ENCODE measurements around the gene CORO1C. TPM values are rescaled to one million over a fixed set of nuclear protein-coding genes. Genes with fewer than 3 reads are reported as not detected.

The CORO1C gene
- total RNA-seq, 1 experiment from 2014 or later: 52.2 TPM

- H3K36me3 ChIP-seq (replicated peaks; ENCODE audit: control insufficient read depth, insufficient read depth, low read length): no peaks in the 10 kb centered on the region
- no peak overlapping the region for H3K4me3 ChIP-seq (ENCODE audit: insufficient read depth, low read depth, low read length)
- no peak for DNase-seq
- no peaks in the 10 kb centered on the region; the same call in 1 of the 2 replicates for H3K27me3 ChIP-seq (ENCODE audit: control insufficient read depth, insufficient read depth, low read length)
These were observed 123.2 kb downstream of the CORO1C start for GRCh38 chr12:108607981-108608600.

- Histone ChIP-seq H3K36me3 (replicated peaks; ENCODE audit: control insufficient read depth, insufficient read depth, low read length) (no peaks in the 10 kb centered on the region), H3K27me3 (ENCODE audit: control insufficient read depth, insufficient read depth, low read length) (no peaks in the 10 kb centered on the region; the same call in 1 of the 2 replicates), H3K4me3 (ENCODE audit: insufficient read depth, low read depth, low read length) (no peak overlapping the region)
- DNase-seq: no peak
These were observed 124.8 kb downstream of the CORO1C start for GRCh38 chr12:108606492-108606891.

GRCh38 chr12:108605690-108606406 lies 125.5 kb downstream of the CORO1C start:
- no peaks in the 10 kb centered on the region for H3K36me3 ChIP-seq (replicated peaks; ENCODE audit: control insufficient read depth, insufficient read depth, low read length)
- DNase-seq: no peak
- no peak overlapping the region for H3K4me3 ChIP-seq (ENCODE audit: insufficient read depth, low read depth, low read length)
- no peaks in the 10 kb centered on the region; the same call in 1 of the 2 replicates for H3K27me3 ChIP-seq (ENCODE audit: control insufficient read depth, insufficient read depth, low read length)

GRCh38 chr12:108605000-108605689 lies 126.2 kb downstream of the CORO1C start:
- Histone ChIP-seq H3K4me3 (ENCODE audit: insufficient read depth, low read depth, low read length) (no peak overlapping the region), H3K27me3 (ENCODE audit: control insufficient read depth, insufficient read depth, low read length) (no peaks in the 10 kb centered on the region; the same call in 1 of the 2 replicates), H3K36me3 (replicated peaks; ENCODE audit: control insufficient read depth, insufficient read depth, low read length) (no peaks in the 10 kb centered on the region)
- no peak for DNase-seq

- no peaks in the 10 kb centered on the region; the same call in 1 of the 2 replicates for H3K27me3 ChIP-seq (ENCODE audit: control insufficient read depth, insufficient read depth, low read length)
- no peaks in the 10 kb centered on the region for H3K36me3 ChIP-seq (replicated peaks; ENCODE audit: control insufficient read depth, insufficient read depth, low read length)
- DNase-seq: no peak
- H3K4me3 ChIP-seq (ENCODE audit: insufficient read depth, low read depth, low read length): no peak overlapping the region
These were observed 126.9 kb downstream of the CORO1C start for GRCh38 chr12:108604208-108604941.

- H3K4me3 ChIP-seq (ENCODE audit: insufficient read depth, low read depth, low read length): no peak overlapping the region
- H3K27me3 ChIP-seq (ENCODE audit: control insufficient read depth, insufficient read depth, low read length): no peaks in the 10 kb centered on the region; the same call in 1 of the 2 replicates
- no peaks in the 10 kb centered on the region for H3K36me3 ChIP-seq (replicated peaks; ENCODE audit: control insufficient read depth, insufficient read depth, low read length)
- DNase-seq: no peak
These were observed 127.6 kb downstream of the CORO1C start for GRCh38 chr12:108603743-108604142.

GRCh38 chr12:108602976-108603704 lies 128.2 kb downstream of the CORO1C start:
- DNase-seq: no peak
- H3K4me3 ChIP-seq (ENCODE audit: insufficient read depth, low read depth, low read length): no peak overlapping the region
- no peaks in the 10 kb centered on the region; the same call in 1 of the 2 replicates for H3K27me3 ChIP-seq (ENCODE audit: control insufficient read depth, insufficient read depth, low read length)
- no peaks in the 10 kb centered on the region for H3K36me3 ChIP-seq (replicated peaks; ENCODE audit: control insufficient read depth, insufficient read depth, low read length)

- no peaks in the 10 kb centered on the region for H3K36me3 ChIP-seq (replicated peaks; ENCODE audit: control insufficient read depth, insufficient read depth, low read length)
- no peak for DNase-seq
- H3K4me3 ChIP-seq (ENCODE audit: insufficient read depth, low read depth, low read length): no peak overlapping the region
- no peaks in the 10 kb centered on the region; the same call in 1 of the 2 replicates for H3K27me3 ChIP-seq (ENCODE audit: control insufficient read depth, insufficient read depth, low read length)
These were observed 129.1 kb downstream of the CORO1C start for GRCh38 chr12:108602209-108602705.

- DNase-seq: no peak
These were observed 130.7 kb downstream of the CORO1C start for GRCh38 chr12:108600702-108601007.

GRCh38 chr12:108599948-108600701 lies 131.2 kb downstream of the CORO1C start:
- no peak overlapping the region for H3K4me3 ChIP-seq (ENCODE audit: insufficient read depth, low read depth, low read length)
- no peaks in the 10 kb centered on the region for H3K36me3 ChIP-seq (replicated peaks; ENCODE audit: control insufficient read depth, insufficient read depth, low read length)
- no peak for DNase-seq
- no peaks in the 10 kb centered on the region; the same call in 1 of the 2 replicates for H3K27me3 ChIP-seq (ENCODE audit: control insufficient read depth, insufficient read depth, low read length)

More at GRCh38 chr12:108600702-108601007, 130.7 kb downstream of the CORO1C start:
- no peaks in the 10 kb centered on the region for H3K36me3 ChIP-seq (replicated peaks; ENCODE audit: control insufficient read depth, insufficient read depth, low read length)
- no peak overlapping the region for H3K4me3 ChIP-seq (ENCODE audit: insufficient read depth, low read depth, low read length)
- no peaks in the 10 kb centered on the region; the same call in 1 of the 2 replicates for H3K27me3 ChIP-seq (ENCODE audit: control insufficient read depth, insufficient read depth, low read length)

GRCh38 chr12:108599541-108599940 lies 131.8 kb downstream of the CORO1C start:
- H3K36me3 ChIP-seq (replicated peaks; ENCODE audit: control insufficient read depth, insufficient read depth, low read length): no peaks in the 10 kb centered on the region
- no peak overlapping the region for H3K4me3 ChIP-seq (ENCODE audit: insufficient read depth, low read depth, low read length)
- no peak for DNase-seq
- no peaks in the 10 kb centered on the region; the same call in 1 of the 2 replicates for H3K27me3 ChIP-seq (ENCODE audit: control insufficient read depth, insufficient read depth, low read length)

GRCh38 chr12:108598553-108599250 lies 132.6 kb downstream of the CORO1C start:
- Histone ChIP-seq H3K27me3 (ENCODE audit: control insufficient read depth, insufficient read depth, low read length) (no peaks in the 10 kb centered on the region), H3K36me3 (replicated peaks; ENCODE audit: control insufficient read depth, insufficient read depth, low read length) (no peaks in the 10 kb centered on the region), H3K4me3 (ENCODE audit: insufficient read depth, low read depth, low read length) (no peak overlapping the region)
- DNase-seq: no peak

Measured in H7 (cell line).